Brain microvascular endothelial cell (primary cell): Measurements from ENCODE around the gene SRBD1.
A peak's percentile ranks its signal among the peaks of the same experiment; 100 is the strongest.

Source experiments
- DNase-seq: peaks from one replicate; pipeline ENCODE4 v3.0.0-alpha.2; 2020
- H3K27ac ChIP-seq: fragments of 250-450 bp; sonication (Bioruptor Pico); 2 replicates; pipeline ENCODE4 v1.5.1; 2020; ENCODE audit warnings: mild to moderate bottlenecking, moderate library complexity
- H3K27me3 ChIP-seq: fragments of 250-450 bp; sonication (Bioruptor Pico); replicated peaks from 2 replicates; pipeline ENCODE4 v1.5.1; 2020; ENCODE audit warnings: mild to moderate bottlenecking
- H3K36me3 ChIP-seq: fragments of 250-450 bp; sonication (Bioruptor Pico); replicated peaks from 2 replicates; pipeline ENCODE4 v1.5.1; 2020; ENCODE audit warnings: mild to moderate bottlenecking
- H3K4me3 ChIP-seq: 2 replicates; pipeline ENCODE4 v1.5.1; 2011; ENCODE audit warnings: low read depth, mild to moderate bottlenecking, control low read depth, low read length, moderate library complexity
- CTCF ChIP-seq: IDR thresholded peaks from 2 replicates; pipeline ENCODE4 v1.5.1; 2011; ENCODE audit warnings: low read depth, mild to moderate bottlenecking, moderate library complexity, low read length, control low read depth, inconsistent platforms; ENCODE audit errors: missing control alignments
- in situ Hi-C: cut with HindIII; loops from 2 replicates; pipeline ENCODE4 v1.10.0; 2017; ENCODE audit warnings: low sequenced_read_pairs, low pct_ligation_motif_present

SRBD1 gene

GRCh38 chr2:45494275-45494977 is 116.6 kb downstream of the SRBD1 start:
- H3K36me3 ChIP-seq = no peaks in the 10 kb centered on the region
- peak overlapping the region; percentile 17 for H3K27ac ChIP-seq
- in situ Hi-C loops = no loop called here
- H3K4me3 ChIP-seq = no peak overlapping the region
- no peaks in the 10 kb centered on the region for H3K27me3 ChIP-seq
- TF ChIP-seq CTCF = peak; percentile 51
- DNase-seq = peak; percentile 61

- DNase-seq = no peak
- no peaks in the 10 kb centered on the region for H3K36me3 ChIP-seq
- no peak overlapping the region for H3K4me3 ChIP-seq
- in situ Hi-C loops = no loop called here
- no peak for TF ChIP-seq CTCF
- no peaks in the 10 kb centered on the region for H3K27me3 ChIP-seq
- no peak overlapping the region for H3K27ac ChIP-seq
Measured at GRCh38 chr2:45484965-45485364, 126.1 kb downstream of the SRBD1 start.

- H3K36me3 ChIP-seq = no peaks in the 10 kb centered on the region
- peak; percentile 55 for TF ChIP-seq CTCF
- H3K4me3 ChIP-seq = no peak overlapping the region
- no peaks in the 10 kb centered on the region for H3K27me3 ChIP-seq
- no peak for DNase-seq
- H3K27ac ChIP-seq = no peak overlapping the region
- in situ Hi-C loops = no loop called here
Measured at GRCh38 chr2:45483997-45484396, 127.1 kb downstream of the SRBD1 start.

- in situ Hi-C loops = no loop called here
Measured at GRCh38 chr2:45477546-45477945, 133.5 kb downstream of the SRBD1 start.

DNA sequence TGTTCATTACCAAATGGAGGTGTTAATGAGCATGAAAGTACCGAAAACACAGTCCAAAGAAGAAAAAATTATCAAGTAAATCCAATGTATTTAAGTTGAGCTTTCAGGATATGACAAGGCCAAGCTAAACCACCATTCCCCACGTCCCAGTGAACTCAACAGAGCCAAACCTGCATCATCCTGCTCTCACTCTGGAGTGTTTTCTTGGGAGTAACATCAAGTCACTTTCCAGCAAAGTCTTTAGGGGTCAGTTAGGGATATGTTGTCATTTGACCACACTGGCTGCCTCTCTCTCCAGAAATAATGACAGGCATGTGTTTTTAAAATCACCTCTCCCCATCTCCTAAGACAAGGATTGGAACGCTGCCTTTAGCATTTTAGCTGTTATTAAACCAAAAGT is 140.5 kb downstream of the SRBD1 start:
- DNase-seq = no peak
- Histone ChIP-seq H3K27me3 (no peaks in the 10 kb centered on the region), H3K4me3 (no peak overlapping the region), H3K27ac (no peak overlapping the region), H3K36me3 (no peaks in the 10 kb centered on the region)
- TF ChIP-seq CTCF = no peak
- in situ Hi-C loops = no loop called here

More at GRCh38 chr2:45477546-45477945, 133.5 kb downstream of the SRBD1 start:
- Histone ChIP-seq H3K4me3 (no peak overlapping the region), H3K27me3 (no peaks in the 10 kb centered on the region), H3K27ac (no peak overlapping the region), H3K36me3 (no peaks in the 10 kb centered on the region)
- DNase-seq = no peak
- TF ChIP-seq CTCF = no peak

GRCh38 chr2:45469314-45470099 is 141.6 kb downstream of the SRBD1 start:
- no peaks in the 10 kb centered on the region for H3K36me3 ChIP-seq
- in situ Hi-C loops = no loop called here
- DNase-seq = no peak
- TF ChIP-seq CTCF = no peak
- no peaks in the 10 kb centered on the region for H3K27me3 ChIP-seq
- no peak overlapping the region for H3K4me3 ChIP-seq
- no peak overlapping the region for H3K27ac ChIP-seq
